H54 (cell line): Measurements from ENCODE around the gene CYP2E1.
"Not testable (repeated sequence)": the region's sequence is repeated elsewhere in the genome, so short reads cannot be mapped to it uniquely, and the experiment has no call there.

Source experiments
- DNase-seq: peaks from one replicate; pipeline ENCODE4 v3.0.0; 2011; ENCODE audit warnings: low spot score, mixed read lengths; ENCODE audit not compliant: insufficient read length
- FAIRE-seq: peaks from 3 replicates; lab custom pipeline; 2011; peaks lifted over from hg19 to GRCh38; lab: Jason Lieb, UNC
- POLR2A ChIP-seq: IDR thresholded peaks from 2 replicates; pipeline ENCODE4 v1.6.1; 2011; ENCODE audit warnings: low read depth, mild to moderate bottlenecking, low read length

CYP2E1 gene

GRCh38 chr10:133537546-133538545 lies 10.7 kb downstream of the CYP2E1 start:
- DNase-seq (no peak), FAIRE-seq (no peak)
- no peak for TF ChIP-seq POLR2A

- not testable (repeated sequence) for FAIRE-seq, DNase-seq
Observed at GRCh38 chr10:133541441-133541975, 14.3 kb downstream of the CYP2E1 start.

GRCh38 chr10:133544506-133544905 lies 17.3 kb downstream of the CYP2E1 start:
- TF ChIP-seq POLR2A: no peak
- no peak for FAIRE-seq

GRCh38 chr10:133554600-133554999 lies 27.4 kb downstream of the CYP2E1 start:
- FAIRE-seq: no peak
- TF ChIP-seq POLR2A: no peak
- no peak for DNase-seq

More at GRCh38 chr10:133544506-133544905, 17.3 kb downstream of the CYP2E1 start:
- no peak for DNase-seq

GRCh38 chr10:133555521-133555920 lies 28.4 kb downstream of the CYP2E1 start:
- FAIRE-seq (no peak), DNase-seq (no peak)
- no peak for TF ChIP-seq POLR2A

GRCh38 chr10:133557381-133557780 lies 30.2 kb downstream of the CYP2E1 start:
- DNase-seq (no peak), FAIRE-seq (no peak)
- no peak for TF ChIP-seq POLR2A

GRCh38 chr10:133559216-133559615 lies 32.1 kb downstream of the CYP2E1 start:
- DNase-seq: no peak
- FAIRE-seq: no peak
- no peak for TF ChIP-seq POLR2A

- no peak for TF ChIP-seq POLR2A
- no peak for FAIRE-seq
- no peak for DNase-seq
Observed at GRCh38 chr10:133564816-133565215, 37.7 kb downstream of the CYP2E1 start.

- FAIRE-seq (no peak), DNase-seq (no peak)
- no peak for TF ChIP-seq POLR2A
Observed at GRCh38 chr10:133565441-133566294, 38.5 kb downstream of the CYP2E1 start, which contains the start of gene SYCE1. Gene SYCE1, minus strand, starts transcription at chr10:133565583. Its CDS starts 54 bp downstream, at chr10:133565529.

- no peak for TF ChIP-seq POLR2A
Observed at GRCh38 chr10:133567119-133567518, 40.0 kb downstream of the CYP2E1 start.

GRCh38 chr10:133567609-133568286 lies 40.6 kb downstream of the CYP2E1 start:
- DNase-seq: no peak
- no peak for TF ChIP-seq POLR2A
- FAIRE-seq: no peak

More at GRCh38 chr10:133567119-133567518, 40.0 kb downstream of the CYP2E1 start:
- FAIRE-seq (no peak), DNase-seq (no peak)

- no peak for FAIRE-seq
- no peak for TF ChIP-seq POLR2A
Observed at GRCh38 chr10:133568287-133568614, 41.1 kb downstream of the CYP2E1 start.

GRCh38 chr10:133568831-133569527 lies 41.8 kb downstream of the CYP2E1 start:
- FAIRE-seq, DNase-seq: not testable (repeated sequence)

More at GRCh38 chr10:133568287-133568614, 41.1 kb downstream of the CYP2E1 start:
- DNase-seq: no peak

- not testable (repeated sequence) for FAIRE-seq, DNase-seq
Observed at GRCh38 chr10:133569801-133570200, 42.6 kb downstream of the CYP2E1 start.

GRCh38 chr10:133572055-133572454 lies 44.9 kb downstream of the CYP2E1 start:
- not testable (repeated sequence) for DNase-seq, FAIRE-seq

GRCh38 chr10:133573460-133573859 lies 46.3 kb downstream of the CYP2E1 start:
- DNase-seq, FAIRE-seq: not testable (repeated sequence)

GRCh38 chr10:133577037-133577436 lies 49.9 kb downstream of the CYP2E1 start:
- DNase-seq, FAIRE-seq: not testable (repeated sequence)
